K562 (cell line): ENCODE measurements around the gene BTBD2. TPM values are rescaled to one million over a fixed set of nuclear protein-coding genes. Genes with fewer than 3 reads are reported as not detected.

Source experiments
- CHD4 ChIP-seq: fragments of 200-600 bp; sonication (generic); IDR thresholded peaks from 3 replicates; pipeline ENCODE4 v1.6.1; 2012; ENCODE audit warnings: low read depth, mild to moderate bottlenecking, mixed read lengths, low read length, inconsistent platforms; ENCODE audit not compliant: insufficient read depth, insufficient replicate concordance, poor library complexity, severe bottlenecking
- DNMT1 ChIP-seq: fragments of 450-650 bp; IDR thresholded peaks from 2 replicates; pipeline ENCODE4 v1.6.1; 2016; ENCODE audit warnings: antibody characterized with exemption, mild to moderate bottlenecking
- E2F3 ChIP-seq: fragments of 250-450 bp; sonication (Bioruptor Pico); IDR thresholded peaks from 2 replicates; pipeline ENCODE4 v1.4.0; 2020; ENCODE audit warnings: mild to moderate bottlenecking
- E4F1 ChIP-seq: fragments of 250-450 bp; sonication (Bioruptor Pico); IDR thresholded peaks from 2 replicates; pipeline ENCODE4 v1.5.0; 2021; ENCODE audit warnings: mild to moderate bottlenecking, borderline replicate concordance
- GTF2B ChIP-seq: IDR thresholded peaks from 2 replicates; pipeline ENCODE4 v1.6.1; 2011; ENCODE audit not compliant: insufficient read length; ENCODE audit errors: extremely low read depth
- HMG20A ChIP-seq: fragments of 450-650 bp; formaldehyde crosslinking; conservative IDR thresholded peaks from 2 replicates; pipeline ENCODE4 v1.4.0; 2020; ENCODE audit warnings: mild to moderate bottlenecking, mixed read lengths
- HMGXB4 ChIP-seq: sonication (generic); formaldehyde crosslinking; IDR thresholded peaks from 2 replicates; pipeline ENCODE4 v1.8.1; 2023; ENCODE audit warnings: mild to moderate bottlenecking, missing genetic modification reagents
- HNRNPLL ChIP-seq: fragments of 200-400 bp; formaldehyde crosslinking; IDR thresholded peaks from 2 replicates; pipeline ENCODE4 v1.6.1; 2017; ENCODE audit warnings: low read length, low read depth, mild to moderate bottlenecking; ENCODE audit not compliant: poor library complexity, severe bottlenecking
- IRF9 ChIP-seq: fragments of 450-650 bp; IDR thresholded peaks from 2 replicates; pipeline ENCODE4 v1.6.1; 2016; ENCODE audit warnings: missing biosample characterization, missing genetic modification characterization
- KAT8 ChIP-seq: fragments of 450-650 bp; IDR thresholded peaks from 2 replicates; pipeline ENCODE4 v1.6.1; 2016; ENCODE audit warnings: low read depth, mild to moderate bottlenecking
- NCOA1 ChIP-seq: fragments of 450-650 bp; IDR thresholded peaks from 2 replicates; pipeline ENCODE4 v1.6.1; 2016; ENCODE audit warnings: low read depth
- NCOR1 ChIP-seq: fragments of 450-650 bp; IDR thresholded peaks from 2 replicates; pipeline ENCODE4 v1.6.1; 2016; ENCODE audit warnings: mild to moderate bottlenecking, moderate library complexity
- PKNOX1 ChIP-seq: fragments of 450-650 bp; IDR thresholded peaks from 2 replicates; pipeline ENCODE4 v1.6.1; 2016
- RFX7 ChIP-seq: fragments of 250-450 bp; sonication (Bioruptor Pico); IDR thresholded peaks from 2 replicates; pipeline ENCODE4 v1.5.1; 2021; ENCODE audit warnings: mild to moderate bottlenecking
- RNF2 ChIP-seq: sonication (generic); IDR thresholded peaks from 2 replicates; pipeline ENCODE4 v1.6.1; 2016
- SMAD4 ChIP-seq: fragments of 250-450 bp; sonication (Bioruptor Pico); conservative IDR thresholded peaks from 2 replicates; pipeline ENCODE4 v1.8.0; 2021; ENCODE audit warnings: inconsistent platforms, mild to moderate bottlenecking, moderate library complexity
- SPI1 ChIP-seq: IDR thresholded peaks from 2 replicates; pipeline ENCODE4 v1.6.1; 2011; ENCODE audit warnings: low read depth, low read length, control low read depth, borderline replicate concordance
- SRSF3 ChIP-seq: fragments of 200-400 bp; formaldehyde crosslinking; IDR thresholded peaks from 2 replicates; pipeline ENCODE4 v1.6.1; 2016; ENCODE audit warnings: mild to moderate bottlenecking, low read length, moderate library complexity; ENCODE audit not compliant: insufficient read depth
- TAF9B ChIP-seq: fragments of 450-650 bp; IDR thresholded peaks from 2 replicates; pipeline ENCODE4 v1.6.1; 2018; ENCODE audit warnings: mild to moderate bottlenecking; ENCODE audit not compliant: partially characterized antibody
- WHSC1 ChIP-seq: IDR thresholded peaks from one replicate; pipeline ENCODE4 v1.6.1; 2012; ENCODE audit warnings: low read length, control low read depth, inconsistent platforms
- ZNF408 ChIP-seq: fragments of 250-450 bp; sonication (Bioruptor Pico); IDR thresholded peaks from 2 replicates; pipeline ENCODE4 v1.4.0; 2020; ENCODE audit warnings: low read depth, mild to moderate bottlenecking, moderate library complexity
- polyA plus RNA-seq, 8 experiments: library from polyadenylated mRNA; depleted of rRNA in 4 of 8; stranded (reverse) in 5 of 8; unstranded in 3 of 8; fragments of >200 nt; fragmentation: Nextera tagmentation in 2 of 8; fragmentation: Illumina TruSeq in 1 of 8; extraction: Ambion mirVana in 2 of 8; extraction: Trizol in 1 of 8; gene quantifications; 2 replicates each; pipeline versions ENCODE4 v1.2.1 to v1.2.3, GENCODE V29; 2011 to 2014; ENCODE audit warnings: inconsistent platforms in 1 of 8, missing spikeins in 1 of 8
- total RNA-seq, 7 experiments: library from RNA; depleted of rRNA in 6 of 7; stranded (reverse); fragments of >200 nt in 6 of 7; fragmentation: Illumina TruSeq in 2 of 7; extraction: Trizol in 2 of 7; gene quantifications; 2 replicates each; pipeline versions ENCODE4 v1.2.1 to v1.2.3, GENCODE V29; 2011 to 2021; ENCODE audit warnings: low replicate concordance in 1 of 7

Gene BTBD2
- total and polyA plus RNA-seq, 9 of the 15 experiments (the other 6 are each of a cell fraction or from before 2014, with no cell fraction given) = 0.10 to 15.6 (median 6.9) TPM

- TF ChIP-seq RFX7 (CRISPR knock-in tag) (no peak), SPI1 (0 out of 2 replicates have a peak, but pooled peaks have one; percentile 2), NCOA1 (peak; percentile 78), CHD4 (no peak), E2F3 (peak; percentile 38), E4F1 (no peak; the same call in 1 of the 2 replicates), ZNF408 (no peak), SMAD4 (peak; percentile 94), PKNOX1 (0 out of 2 replicates have a peak, but pooled peaks have one; percentile 3), HMGXB4 (no peak), HMG20A (CRISPR knock-in tag) (no peak), WHSC1 (no peak), TAF9B (peak; percentile 73), NCOR1 (peak; percentile 46), IRF9 (peak; percentile 88), KAT8 (no peak), SRSF3 (no peak), HNRNPLL (peak; percentile 26), DNMT1 (no peak), GTF2B (no peak), RNF2 (peak; percentile 98)
Observed at GRCh38 chr19:2059422-2060201, 44.1 kb upstream of the BTBD2 start (continued).
